Activated T-cell treated with anti-CD3 and anti-CD28 coated beads for 1 hour (primary cell): ENCODE results near the gene C17orf67.
"Not testable (repeated sequence)": the region's sequence is repeated elsewhere in the genome, so short reads cannot be mapped to it uniquely, and the experiment has no call there.

ENCODE experiments used
- DNase-seq: peaks from one replicate; pipeline ENCODE4 v3.0.0-alpha.2; 2020; ENCODE audit warnings: low read depth

The C17orf67 gene

GRCh38 chr17:56773124-56773523 is 60.6 kb downstream of the C17orf67 start:
- DNase-seq = no peak

- DNase-seq = no peak
These were observed 61.3 kb downstream of the C17orf67 start for GRCh38 chr17:56772442-56772841.

GRCh38 chr17:56771975-56772374 is 61.7 kb downstream of the C17orf67 start:
- no peak for DNase-seq

GRCh38 chr17:56771563-56771962 is 62.2 kb downstream of the C17orf67 start:
- no peak for DNase-seq

GRCh38 chr17:56770427-56770826 is 63.3 kb downstream of the C17orf67 start:
- no peak for DNase-seq

- no peak for DNase-seq
These were observed 68.3 kb downstream of the C17orf67 start for GRCh38 chr17:56765449-56765848.

GRCh38 chr17:56762988-56763387 is 70.7 kb downstream of the C17orf67 start:
- no peak for DNase-seq

- DNase-seq = no peak
These were observed 71.6 kb downstream of the C17orf67 start for GRCh38 chr17:56762144-56762543.

GRCh38 chr17:56761387-56761786 is 72.3 kb downstream of the C17orf67 start:
- DNase-seq = no peak

GRCh38 chr17:56757611-56758010 is 76.1 kb downstream of the C17orf67 start:
- not testable (repeated sequence) for DNase-seq

- no peak for DNase-seq
These were observed 77.2 kb downstream of the C17orf67 start for GRCh38 chr17:56756536-56756935.

- DNase-seq = no peak
These were observed 78.4 kb downstream of the C17orf67 start for GRCh38 chr17:56755310-56755709.

- DNase-seq = no peak
These were observed 79.1 kb downstream of the C17orf67 start for GRCh38 chr17:56754523-56755208.

GRCh38 chr17:56752263-56752836 is 81.4 kb downstream of the C17orf67 start:
- DNase-seq = no peak

- no peak for DNase-seq
These were observed 82.5 kb downstream of the C17orf67 start for GRCh38 chr17:56751145-56751738.

- DNase-seq = no peak
These were observed 89.0 kb downstream of the C17orf67 start for GRCh38 chr17:56744721-56745120.

GRCh38 chr17:56742601-56743000 is 91.1 kb downstream of the C17orf67 start:
- no peak for DNase-seq
